Measurements from ENCODE around the gene GRIA4.
"Not testable (repeated sequence)": the region's sequence is repeated elsewhere in the genome, so short reads cannot be mapped to it uniquely, and the experiment has no call there.

The GRIA4 gene

DNA sequence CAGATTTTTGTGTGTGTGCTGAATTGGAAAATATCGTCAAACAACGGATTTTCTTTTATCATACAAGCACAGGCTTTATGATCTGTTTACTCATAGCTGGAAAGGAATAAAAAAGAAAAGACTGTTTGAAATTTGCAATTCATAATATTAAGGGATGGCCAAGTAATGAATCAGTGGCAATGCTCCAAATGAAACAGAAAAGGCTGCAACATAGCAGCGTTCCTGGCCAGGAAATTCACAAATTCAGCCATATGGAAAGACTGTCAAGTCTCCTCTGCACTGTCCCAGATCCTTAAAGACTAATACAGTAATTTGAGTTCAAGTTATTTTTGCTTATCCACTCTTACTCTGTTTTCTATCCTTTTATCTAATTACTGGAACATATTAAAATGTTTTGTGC is 313.9 kb downstream of the GRIA4 start:
- DNase-seq (ENCODE audit: low spot score): peak; percentile 50

DNA sequence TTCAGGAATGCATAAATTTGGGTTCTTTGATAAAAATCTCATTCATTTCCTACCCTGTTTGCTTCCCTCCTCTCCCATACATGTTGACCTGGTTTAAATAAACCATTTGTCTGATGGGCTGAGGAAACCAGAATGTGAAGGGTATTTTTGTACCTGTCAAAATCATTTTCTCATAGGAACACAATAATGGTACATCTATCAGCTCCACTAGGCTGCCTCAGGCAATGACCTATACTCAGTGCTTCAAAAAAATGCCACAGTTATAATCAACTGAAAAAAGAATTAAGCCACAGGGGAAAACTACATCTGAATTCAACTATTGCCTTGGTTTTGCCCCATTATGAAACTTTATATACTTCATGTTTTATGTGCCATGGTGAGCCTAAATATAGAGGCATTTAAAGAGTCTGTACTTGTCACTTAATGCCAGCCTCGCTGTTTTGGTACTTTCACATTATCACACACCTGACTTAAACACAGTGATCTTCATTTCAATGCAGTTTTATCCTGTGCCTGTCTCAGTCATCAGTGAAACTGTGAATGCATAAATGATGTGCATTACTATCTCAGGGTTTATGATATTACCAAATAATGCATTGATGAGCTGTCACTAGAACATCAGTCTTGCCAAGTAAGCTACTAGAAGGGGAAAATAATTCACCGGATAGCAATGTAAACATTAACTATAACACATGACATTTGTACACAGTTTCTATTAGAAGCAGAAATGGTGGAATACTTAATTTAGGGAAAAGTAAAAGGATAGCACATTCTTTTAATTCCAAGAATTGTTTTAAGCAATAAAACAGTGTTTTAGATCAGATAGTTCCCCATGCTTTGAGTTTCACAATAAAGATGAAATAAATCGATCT is 319.4 kb downstream of the GRIA4 start:
- DNase-seq (ENCODE audit: low spot score): no peak

DNA sequence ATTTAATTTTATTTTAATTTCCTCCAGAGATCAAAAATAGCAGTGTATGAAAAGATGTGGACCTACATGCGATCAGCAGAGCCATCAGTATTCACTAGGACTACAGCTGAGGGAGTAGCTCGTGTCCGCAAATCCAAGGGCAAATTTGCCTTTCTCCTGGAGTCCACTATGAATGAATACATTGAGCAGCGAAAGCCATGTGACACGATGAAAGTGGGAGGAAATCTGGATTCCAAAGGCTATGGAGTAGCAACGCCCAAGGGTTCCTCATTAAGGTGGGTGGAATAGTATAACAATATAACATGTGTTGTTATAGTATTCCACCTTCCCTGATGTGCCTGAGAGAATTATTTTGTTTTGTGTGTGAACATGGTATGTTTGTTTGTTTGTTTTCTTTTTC is 323.8 kb downstream of the GRIA4 start:
- DNase-seq (ENCODE audit: low spot score): no peak

DNA sequence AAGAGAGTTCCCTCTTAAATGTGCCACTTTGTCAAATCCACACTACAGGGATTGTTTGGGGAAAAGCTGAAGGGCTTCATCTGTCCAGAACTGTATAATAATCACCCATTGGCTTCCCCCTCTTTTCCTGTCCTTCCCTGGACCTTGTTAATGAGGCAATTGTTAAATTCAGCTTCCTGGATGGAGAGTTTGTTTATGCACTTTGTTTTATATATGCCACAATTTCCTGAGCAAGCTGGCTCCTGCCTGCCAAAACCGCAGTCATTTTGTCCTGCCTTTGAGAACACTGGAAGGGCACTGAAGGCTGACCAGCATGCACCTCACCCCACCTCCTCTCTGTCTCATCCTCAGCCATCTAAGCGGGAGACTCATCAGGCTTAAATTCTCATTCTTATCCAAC is 325.9 kb downstream of the GRIA4 start:
- peak; percentile 78 for DNase-seq (ENCODE audit: low spot score)

DNA sequence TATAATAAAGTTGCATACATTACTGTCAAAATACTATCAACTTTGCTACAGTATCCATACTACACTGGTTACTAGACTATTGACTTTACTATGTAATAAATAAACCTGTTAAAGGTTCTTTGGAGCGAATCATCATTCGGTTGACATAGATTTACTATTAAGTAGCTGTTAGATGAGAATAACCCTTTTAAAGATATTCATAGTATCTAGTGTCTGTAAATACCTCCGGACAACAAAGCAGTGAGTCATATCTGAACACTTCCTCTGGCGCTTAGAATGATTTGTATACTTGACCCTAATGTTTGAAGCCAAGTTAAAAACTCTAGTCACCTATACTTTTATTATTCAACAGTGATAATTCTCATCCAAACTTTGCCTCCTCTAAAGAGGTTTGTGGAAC is 327.5 kb downstream of the GRIA4 start:
- no peak for DNase-seq (ENCODE audit: low spot score)

DNA sequence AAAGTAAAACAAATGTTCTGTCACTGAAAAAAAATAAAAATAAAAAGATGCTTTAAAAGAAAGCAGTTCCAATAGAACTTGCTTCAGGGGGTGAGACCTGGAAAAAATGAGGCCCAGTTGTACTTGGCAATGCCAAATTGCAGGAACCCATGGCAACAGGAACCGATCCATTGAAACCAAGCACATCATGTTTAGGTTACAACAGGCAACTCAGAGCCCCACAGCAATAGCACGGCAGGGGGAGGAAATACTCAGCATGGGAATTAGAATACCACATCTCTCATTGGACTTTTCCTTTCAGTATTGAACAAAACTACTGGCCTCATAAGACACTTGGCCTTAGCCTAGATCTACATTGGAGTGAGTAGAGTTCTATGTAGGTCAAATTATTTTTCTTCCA is 327.9 kb downstream of the GRIA4 start:
- no peak for DNase-seq (ENCODE audit: low spot score)

DNA sequence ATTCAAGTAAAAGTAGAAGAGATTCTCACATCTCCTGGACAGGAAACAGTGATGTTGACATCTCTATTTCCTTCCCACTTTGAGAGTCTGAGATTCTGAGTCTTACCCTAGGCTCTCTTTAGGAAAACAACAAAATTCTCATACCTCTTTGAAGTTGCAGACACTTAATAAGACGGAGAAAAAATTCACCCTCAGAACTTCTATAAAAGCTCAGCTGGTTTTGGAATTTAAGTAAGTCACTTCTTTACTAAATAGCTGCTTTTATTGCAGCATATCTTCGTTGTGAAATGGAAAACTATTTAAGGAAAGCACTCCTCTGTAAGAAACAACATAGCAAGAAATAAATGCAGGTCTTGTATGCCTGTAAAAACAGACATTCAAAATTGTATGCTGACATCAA is 333.0 kb downstream of the GRIA4 start:
- DNase-seq (ENCODE audit: low spot score): no peak

DNA sequence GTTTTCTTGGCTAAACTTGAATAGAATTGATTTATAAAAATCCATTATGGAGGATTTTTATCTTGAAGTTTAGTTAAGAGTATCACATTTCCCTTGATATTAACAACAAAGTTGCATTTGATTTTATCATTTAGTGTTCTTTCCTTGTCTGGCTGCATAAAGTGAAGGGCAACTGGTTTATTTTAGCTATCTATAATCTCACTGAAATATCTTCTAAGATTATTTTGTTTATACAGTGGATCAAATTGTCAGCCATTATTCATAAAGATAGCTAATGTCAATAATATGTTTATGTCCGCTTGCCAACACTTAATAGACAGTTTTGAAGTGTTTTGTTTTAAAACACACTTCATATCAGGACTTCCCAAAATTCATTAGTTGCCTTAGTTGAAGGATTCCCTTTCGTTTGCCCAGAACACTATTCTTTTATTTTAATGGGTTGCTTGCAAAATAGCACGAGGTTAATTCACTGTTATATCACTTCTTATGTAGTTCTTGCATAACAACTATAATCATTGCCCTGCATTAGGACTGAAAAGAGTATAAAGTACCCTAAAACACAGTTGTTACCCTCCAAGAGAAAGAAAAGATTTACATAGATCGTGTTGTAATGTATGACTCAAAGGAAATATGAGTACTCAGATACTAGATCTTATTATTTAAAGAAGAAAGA is 339.2 kb downstream of the GRIA4 start:
- DNase-seq (ENCODE audit: low spot score): no peak

DNA sequence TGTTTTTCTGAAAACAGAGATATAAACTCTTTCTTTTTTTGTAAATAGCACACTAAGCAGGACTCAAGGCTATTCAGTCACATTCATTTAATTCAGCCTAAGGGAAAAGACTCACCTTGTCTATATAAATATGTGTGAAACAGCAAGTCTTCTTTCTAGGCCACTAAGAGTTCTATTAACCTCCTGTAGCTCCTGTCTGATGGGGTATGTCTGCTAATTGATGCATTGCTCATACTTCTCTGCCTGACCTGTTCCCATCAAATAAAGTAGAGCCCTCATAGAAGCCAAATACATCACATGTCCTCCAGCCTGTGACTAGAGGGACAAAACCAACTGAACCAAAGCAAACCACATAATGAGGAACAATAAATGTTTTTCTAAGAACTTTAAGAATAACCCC is 344.0 kb downstream of the GRIA4 start:
- DNase-seq (ENCODE audit: low spot score): no peak

DNA sequence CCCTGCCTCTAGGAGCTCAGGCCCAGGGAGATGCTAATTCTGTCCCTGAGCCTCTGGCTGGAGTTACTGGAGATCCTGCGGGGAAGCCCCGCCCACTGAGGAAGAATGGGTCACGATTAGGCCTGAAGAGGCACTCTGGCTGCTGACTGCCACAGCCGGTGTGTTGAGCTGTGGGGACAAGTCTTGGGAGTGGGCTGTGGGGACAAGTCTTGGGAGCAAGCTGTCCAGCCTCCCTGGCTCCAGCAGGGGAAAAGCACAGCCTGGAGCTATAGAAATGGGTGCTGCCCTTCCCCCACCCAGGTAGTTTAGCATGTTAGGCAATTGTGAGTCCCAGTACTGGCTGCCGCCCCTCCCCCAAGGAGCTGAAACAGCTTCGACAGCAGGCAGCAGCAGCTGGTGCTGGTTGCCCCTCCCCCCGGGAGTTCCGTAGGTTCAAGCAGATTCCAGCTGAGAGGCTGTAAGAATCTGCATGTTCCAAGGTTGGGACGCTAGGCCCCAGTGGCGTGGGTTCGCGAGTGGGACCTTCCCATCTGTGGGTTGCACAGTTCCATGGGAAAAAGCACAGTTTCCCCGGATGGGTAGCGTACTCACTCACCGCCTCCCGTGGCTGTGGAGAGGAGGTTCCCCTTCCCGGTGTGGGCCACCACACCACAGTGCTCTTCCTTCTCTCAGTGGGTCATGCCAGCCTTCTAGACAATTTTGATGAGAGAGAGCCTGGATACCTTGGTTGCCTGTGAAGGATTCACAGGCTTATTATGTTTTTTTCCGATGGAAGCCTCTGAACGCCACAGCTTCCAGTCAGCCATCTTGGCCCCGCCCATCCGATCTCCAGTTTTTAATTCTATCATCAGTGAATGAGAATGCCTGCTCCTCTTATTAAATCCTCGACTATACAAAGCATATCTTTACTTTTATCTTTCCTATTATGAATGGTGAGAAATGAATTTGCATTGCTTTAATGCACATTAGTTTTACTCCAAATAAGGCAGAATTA is 350.7 kb downstream of the GRIA4 start:
- no peak for DNase-seq (ENCODE audit: low spot score)

DNA sequence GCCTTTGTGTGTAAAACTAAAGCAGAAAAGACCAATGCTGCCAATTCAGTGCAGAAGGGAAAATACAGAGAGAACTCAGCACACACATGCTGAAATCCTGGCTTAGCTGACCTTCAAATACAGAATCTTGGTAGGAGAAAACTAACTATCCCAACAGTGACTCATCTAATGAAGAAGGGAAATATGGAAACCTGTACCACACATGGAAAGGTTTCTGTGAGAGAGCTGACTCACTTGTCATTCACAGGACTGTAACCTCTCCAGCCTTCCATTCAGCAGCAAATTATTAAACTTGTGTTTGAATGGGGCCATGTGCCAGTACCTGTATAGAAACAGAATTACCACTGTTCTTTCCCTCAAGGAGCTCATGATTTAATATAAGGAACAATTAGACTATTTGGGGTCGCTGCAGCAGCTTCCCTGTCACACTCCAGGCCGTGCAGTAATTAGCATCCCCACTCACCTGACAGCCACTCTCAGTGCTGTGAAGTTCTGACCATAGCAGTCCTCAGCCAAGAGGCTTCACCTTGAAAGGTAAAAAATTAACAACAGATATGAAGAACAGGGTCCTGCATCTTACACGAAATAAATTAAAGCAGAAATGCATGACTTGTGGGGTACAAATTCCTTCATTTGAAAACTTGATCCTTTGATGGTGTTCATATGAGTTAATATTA is 358.3 kb downstream of the GRIA4 start:
- no peak for DNase-seq (ENCODE audit: low spot score)

DNA sequence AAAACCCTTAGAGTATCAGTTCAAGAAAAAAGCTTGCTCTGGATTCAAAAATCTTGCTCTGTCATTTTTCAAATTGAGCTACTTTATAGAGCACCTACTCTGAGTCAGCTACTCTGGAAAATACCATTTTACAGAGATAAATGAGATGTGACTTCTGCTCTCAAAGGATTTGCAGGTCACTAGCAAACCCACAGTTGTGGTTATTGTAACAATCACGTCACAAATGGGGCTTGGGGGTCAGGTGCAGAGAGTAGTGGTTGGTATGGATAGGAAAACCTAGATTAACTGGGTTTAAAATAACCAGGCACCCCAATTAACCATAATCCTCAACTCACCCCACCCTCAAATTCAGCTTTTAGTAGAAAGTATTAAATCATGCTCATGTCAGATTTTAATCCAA is 359.9 kb downstream of the GRIA4 start:
- DNase-seq (ENCODE audit: low spot score): no peak

DNA sequence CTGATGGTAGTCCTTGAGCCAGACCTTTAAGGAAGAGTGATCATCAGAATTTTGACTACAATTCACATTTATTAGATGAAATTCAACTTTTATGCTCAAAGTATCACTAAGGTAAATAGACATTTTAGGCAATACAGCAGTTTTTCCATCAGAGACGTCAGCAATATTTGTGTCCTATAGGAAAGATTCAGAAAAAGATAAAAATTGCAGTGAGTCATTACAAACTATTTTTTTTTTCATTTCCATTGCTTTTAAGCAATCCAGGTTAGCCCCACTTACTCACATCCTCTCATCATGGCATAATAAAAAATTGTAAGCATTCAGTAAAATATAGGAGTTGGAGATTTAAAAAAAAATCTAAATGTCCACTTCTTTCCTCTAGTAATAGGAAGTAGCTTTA is 365.3 kb downstream of the GRIA4 start:
- no peak for DNase-seq (ENCODE audit: low spot score)

DNA sequence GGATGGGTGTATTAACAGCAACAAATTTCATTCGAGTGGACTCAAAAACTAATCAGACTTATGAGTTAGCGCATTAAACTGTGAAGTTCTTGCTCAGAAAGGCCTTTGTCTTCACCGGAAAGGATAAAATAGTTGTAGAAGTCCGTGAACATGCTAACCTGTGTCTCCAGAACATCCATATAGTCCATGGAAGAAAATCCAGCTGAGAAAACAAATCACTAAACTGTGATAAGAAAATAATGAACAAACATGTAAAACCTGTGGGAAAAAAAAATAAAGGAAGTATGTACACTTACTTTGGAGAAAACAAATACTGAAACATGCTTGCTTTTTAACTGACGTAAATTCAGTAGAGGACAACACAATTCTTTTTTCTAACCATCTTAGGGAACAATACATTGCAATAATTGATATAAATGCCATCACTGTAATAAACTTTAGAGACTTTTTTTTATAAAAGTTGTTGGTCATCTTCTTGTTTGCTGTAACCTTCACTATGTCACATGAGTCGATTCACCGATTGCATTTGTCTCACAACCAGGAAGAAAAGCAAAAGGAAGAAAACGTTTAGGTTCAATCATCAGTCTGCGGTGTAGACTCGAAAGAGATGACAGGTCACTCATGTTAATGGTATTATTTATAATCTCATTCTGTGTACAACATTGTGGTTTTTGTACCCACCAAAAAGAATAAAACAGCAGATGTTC is 370.3 kb downstream of the GRIA4 start:
- DNase-seq (ENCODE audit: low spot score): no peak

DNA sequence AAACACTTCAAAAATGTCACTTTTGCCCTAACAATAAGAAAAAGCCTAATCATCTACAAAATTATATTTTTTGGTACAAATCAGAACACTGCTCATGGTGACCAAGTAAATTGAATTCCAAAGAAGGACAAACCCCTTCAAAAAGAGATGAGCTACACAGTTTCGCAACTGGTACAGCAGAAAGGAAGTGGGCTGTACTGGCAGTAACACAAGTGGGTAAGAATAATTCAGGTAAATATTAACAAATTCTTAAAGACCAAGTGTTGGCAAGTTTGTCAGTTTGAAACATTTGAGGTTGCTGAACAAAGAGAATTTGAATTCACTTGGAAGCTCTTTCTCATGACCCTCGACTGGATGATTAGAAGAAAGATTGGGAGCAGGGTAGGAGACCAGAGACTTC is 376.7 kb downstream of the GRIA4 start:
- DNase-seq (ENCODE audit: low spot score): no peak

DNA sequence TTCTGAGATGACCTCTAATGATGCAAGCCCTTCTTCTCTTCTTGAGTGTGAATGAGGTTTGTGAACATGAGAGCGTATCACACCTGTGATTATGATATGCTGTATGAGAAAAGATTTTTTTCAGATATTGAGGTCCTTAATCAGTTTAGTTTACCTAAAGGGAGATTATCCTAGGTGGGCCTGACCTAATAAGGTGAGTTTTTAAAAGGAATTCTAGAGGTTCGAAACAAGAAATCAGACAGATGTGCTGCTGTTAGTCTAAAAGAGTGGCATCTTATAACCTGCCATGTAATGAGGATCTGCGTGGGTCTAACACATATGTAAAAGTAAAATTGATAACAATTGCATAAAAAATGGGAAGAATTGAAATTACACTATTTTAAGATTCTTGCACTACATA is 378.3 kb downstream of the GRIA4 start:
- DNase-seq (ENCODE audit: low spot score): no peak

DNA sequence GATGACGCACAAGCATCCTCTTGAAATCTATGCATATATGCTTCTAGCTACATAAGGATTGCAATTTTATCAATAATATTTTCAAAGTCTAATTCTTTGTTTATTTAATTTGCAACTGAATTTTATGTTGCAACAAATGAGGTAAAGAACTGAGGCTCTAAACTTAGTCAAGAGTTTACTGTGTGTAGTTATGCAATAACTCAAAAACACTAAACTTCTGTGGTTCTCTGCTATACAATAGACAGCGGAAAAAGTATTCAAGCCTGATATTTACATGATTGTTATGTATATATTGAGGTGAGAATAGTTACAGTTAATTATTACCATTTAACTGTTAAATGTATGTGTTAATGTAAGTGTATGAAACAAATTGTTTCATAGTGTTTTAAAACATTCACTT is 379.3 kb downstream of the GRIA4 start:
- no peak for DNase-seq (ENCODE audit: low spot score)

DNA sequence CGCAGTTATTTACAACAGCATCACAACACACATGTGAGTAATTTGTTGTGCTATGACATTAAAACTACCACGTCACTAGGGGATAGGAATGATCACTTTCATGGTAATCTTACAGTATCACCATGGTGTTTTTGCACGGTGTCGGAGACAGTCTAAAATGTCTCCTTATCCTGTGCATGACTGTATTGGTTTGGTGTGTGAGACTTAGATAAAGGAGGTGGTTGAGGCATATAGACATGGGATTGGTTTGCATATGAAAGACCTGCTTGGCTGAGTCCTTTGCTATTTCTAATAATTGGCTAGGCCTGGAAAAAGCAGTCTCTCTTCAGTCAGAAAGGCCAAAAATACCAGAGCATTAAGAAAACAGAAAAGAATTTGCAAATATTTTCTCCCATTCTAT is 382.0 kb downstream of the GRIA4 start:
- DNase-seq (ENCODE audit: low spot score): no peak

DNA sequence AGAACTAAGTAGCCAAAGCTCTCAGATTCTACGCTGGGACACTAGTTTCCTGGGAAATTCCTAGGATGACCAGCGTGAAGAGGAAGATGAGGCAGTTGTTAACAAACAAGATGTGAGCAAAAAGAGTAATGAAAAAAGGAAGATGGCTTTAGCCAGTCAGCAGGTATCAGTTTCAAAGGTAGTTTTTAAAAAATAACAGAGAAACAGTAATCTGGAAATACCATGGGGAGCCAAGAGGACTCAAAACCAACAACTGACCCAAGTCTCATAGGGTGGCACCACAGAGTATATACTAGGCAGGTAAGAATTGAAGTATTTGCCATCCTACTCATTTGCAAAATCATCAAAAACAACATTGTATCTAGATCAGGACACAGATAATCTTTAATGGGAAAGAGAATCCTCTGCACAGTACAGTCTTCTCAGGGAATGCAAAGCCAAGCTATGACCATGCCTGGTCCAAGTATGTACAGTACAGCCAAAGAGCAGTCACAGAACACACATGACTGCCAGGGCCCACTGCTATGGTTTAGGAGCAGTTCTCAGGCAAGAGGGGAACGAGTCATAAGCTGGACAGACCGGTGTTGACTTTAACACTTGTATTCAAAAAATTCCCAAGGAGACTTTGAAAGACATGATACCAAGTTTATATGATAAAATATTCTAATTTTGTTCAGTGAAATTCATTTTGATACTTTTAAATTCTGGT is 391.6 kb downstream of the GRIA4 start:
- DNase-seq (ENCODE audit: low spot score): no peak

DNA sequence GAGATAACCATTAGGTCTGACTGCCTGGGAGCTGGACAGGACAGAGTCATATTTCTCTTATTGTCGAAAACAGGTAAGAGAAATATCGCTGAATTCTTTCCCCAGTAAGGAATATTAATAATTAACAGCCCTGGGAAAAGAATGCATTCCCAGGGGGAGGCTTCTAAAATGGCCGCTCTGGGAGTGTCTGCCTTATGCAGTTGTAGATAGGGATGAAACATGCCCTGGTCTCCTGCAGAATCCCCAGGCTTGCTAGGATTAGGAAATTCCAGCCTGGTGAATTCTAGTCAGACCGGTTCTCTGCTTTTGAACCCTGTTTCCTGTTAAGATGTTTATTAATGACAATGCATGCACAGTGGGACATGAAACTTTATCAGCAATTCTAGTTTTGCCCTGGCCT is 393.2 kb downstream of the GRIA4 start:
- not testable (repeated sequence) for DNase-seq (ENCODE audit: low spot score)

DNA sequence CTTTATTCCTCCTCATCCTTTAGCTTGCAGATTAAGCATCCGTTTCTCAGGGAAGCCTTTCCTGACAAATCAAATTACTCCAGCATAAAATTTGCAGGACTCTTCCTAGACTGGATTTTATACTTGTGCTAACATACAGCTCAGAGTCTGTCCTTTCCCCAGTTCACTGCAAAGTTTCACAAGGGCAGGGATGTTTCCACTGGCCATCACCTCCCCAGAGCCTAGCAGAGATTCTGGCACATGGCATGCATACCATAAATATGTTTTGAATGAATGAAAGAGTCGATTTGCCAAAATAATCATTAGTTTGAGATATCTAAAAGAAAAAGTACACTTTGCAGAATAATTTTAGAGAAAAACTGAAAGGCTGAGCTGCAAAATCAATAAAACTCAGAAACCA is 401.6 kb downstream of the GRIA4 start:
- no peak for DNase-seq (ENCODE audit: low spot score)

Measured in globus pallidus (tissue), 1 donor.